Neuronal stem cell (in vitro differentiated cells): Measurements from ENCODE around the gene SPOCK1.

Source experiments
- DNase-seq: peaks from one replicate; pipeline ENCODE4 v3.0.0-alpha.2; 2013; ENCODE audit warnings: low spot score
- H2AFZ ChIP-seq: one replicate; pipeline ENCODE4 v1.6.1; 2013; ENCODE audit warnings: mild to moderate bottlenecking, low read length, inconsistent platforms
- H2AK5ac ChIP-seq: 2 replicates; pipeline ENCODE4 v1.6.1; 2013; ENCODE audit warnings: low read depth, mild to moderate bottlenecking, inconsistent platforms, low read length, moderate library complexity, mixed read lengths
- H2BK120ac ChIP-seq: 2 replicates; pipeline ENCODE4 v1.6.1; 2013; ENCODE audit warnings: low read depth, mild to moderate bottlenecking, inconsistent platforms, low read length, moderate library complexity, mixed read lengths
- H2BK12ac ChIP-seq: one replicate; pipeline ENCODE4 v1.6.1; 2013; ENCODE audit warnings: low read length, inconsistent platforms
- H2BK15ac ChIP-seq: 2 replicates; pipeline ENCODE4 v1.6.1; 2013; ENCODE audit warnings: mild to moderate bottlenecking, low read length, inconsistent platforms, mixed read lengths
- H2BK5ac ChIP-seq: one replicate; pipeline ENCODE4 v1.6.1; 2013; ENCODE audit warnings: inconsistent platforms, mild to moderate bottlenecking, low read length, moderate library complexity
- H3K14ac ChIP-seq: one replicate; pipeline ENCODE4 v1.6.1; 2013; ENCODE audit warnings: low read length, inconsistent platforms
- H3K18ac ChIP-seq: 2 replicates; pipeline ENCODE4 v1.6.1; 2013; ENCODE audit warnings: low read length, inconsistent platforms
- H3K23ac ChIP-seq: 2 replicates; pipeline ENCODE4 v1.6.1; 2013; ENCODE audit warnings: low read depth, mild to moderate bottlenecking, mixed read lengths, low read length, inconsistent platforms; ENCODE audit not compliant: poor library complexity
- H3K27ac ChIP-seq: replicated peaks from 3 replicates; pipeline ENCODE4 v1.5.1; 2013; ENCODE audit warnings: low read length, inconsistent platforms
- H3K27me3 ChIP-seq, 3 experiments: 2 replicates each; pipeline ENCODE4 v1.6.1; 2013; ENCODE audit warnings: low read length in 3 of 3, mild to moderate bottlenecking in 2 of 3, inconsistent platforms in 1 of 3, low read depth in 1 of 3, mixed read lengths in 1 of 3, moderate library complexity in 1 of 3; ENCODE audit not compliant: control insufficient read depth in 3 of 3, insufficient read depth in 3 of 3
- H3K36me3 ChIP-seq, 2 donors: replicated peaks in 1 of 2; 2 replicates each; pipeline ENCODE4 v1.6.1; 2013; ENCODE audit warnings: low read length in 2 of 2; ENCODE audit not compliant: control insufficient read depth in 2 of 2, insufficient read depth in 2 of 2
- H3K4ac ChIP-seq: 2 replicates; pipeline ENCODE4 v1.6.1; 2013; ENCODE audit warnings: inconsistent platforms, mild to moderate bottlenecking, low read length, moderate library complexity
- H3K4me1 ChIP-seq, 2 donors: 1 replicate in 1 of 2; 2 replicates in 1 of 2; pipeline ENCODE4 v1.6.1; 2013; ENCODE audit warnings: low read length in 2 of 2, low read depth in 1 of 2; ENCODE audit not compliant: control insufficient read depth in 2 of 2, insufficient read depth in 1 of 2
- H3K4me2 ChIP-seq: one replicate; pipeline ENCODE4 v1.6.1; 2013; ENCODE audit warnings: mild to moderate bottlenecking, low read length, inconsistent platforms; ENCODE audit not compliant: insufficient read depth, poor library complexity, severe bottlenecking
- H3K4me3 ChIP-seq, 2 donors: 2 replicates each; pipeline ENCODE4 v1.5.1; 2013; ENCODE audit warnings: low read length in 2 of 2, mild to moderate bottlenecking in 2 of 2, inconsistent platforms in 1 of 2, moderate library complexity in 1 of 2
- H3K79me1 ChIP-seq: one replicate; pipeline ENCODE4 v1.6.1; 2013; ENCODE audit warnings: low read depth, mild to moderate bottlenecking, inconsistent platforms, low read length, moderate library complexity
- H3K9ac ChIP-seq: one replicate; pipeline ENCODE4 v1.6.1; 2013; ENCODE audit warnings: mild to moderate bottlenecking, low read depth, low read length, inconsistent platforms; ENCODE audit not compliant: poor library complexity
- H3K9me3 ChIP-seq, 2 donors: replicated peaks in 1 of 2; 2 replicates each; pipeline versions ENCODE3 to v1.6.1; 2013; ENCODE audit warnings: low read length in 2 of 2, mild to moderate bottlenecking in 2 of 2, inconsistent platforms in 1 of 2, low read depth in 1 of 2, mixed read lengths in 1 of 2, moderate library complexity in 1 of 2; ENCODE audit not compliant: control insufficient read depth in 2 of 2, insufficient read depth in 1 of 2
- H4K8ac ChIP-seq: one replicate; pipeline ENCODE4 v1.6.1; 2013; ENCODE audit warnings: low read depth, mild to moderate bottlenecking, inconsistent platforms, low read length, moderate library complexity
- H4K91ac ChIP-seq: one replicate; pipeline ENCODE4 v1.6.1; 2013; ENCODE audit warnings: low read length, low read depth, mild to moderate bottlenecking, inconsistent platforms; ENCODE audit not compliant: poor library complexity
- WGBS, 2 donors: extraction: QIAGEN DNeasy Blood & Tissue Kit; methylation state at CpG; one replicate each; pipeline ENCODE4 v1.1.7; 2013; ENCODE audit warnings: missing lambda C conversion rate in 2 of 2, mixed read lengths in 1 of 2; ENCODE audit not compliant: insufficient read length in 2 of 2, insufficient replicate concordance in 1 of 2; ENCODE audit errors: extremely low coverage in 2 of 2; 5-methylcytosine and 5-hydroxymethylcytosine counted together

Gene SPOCK1

DNA sequence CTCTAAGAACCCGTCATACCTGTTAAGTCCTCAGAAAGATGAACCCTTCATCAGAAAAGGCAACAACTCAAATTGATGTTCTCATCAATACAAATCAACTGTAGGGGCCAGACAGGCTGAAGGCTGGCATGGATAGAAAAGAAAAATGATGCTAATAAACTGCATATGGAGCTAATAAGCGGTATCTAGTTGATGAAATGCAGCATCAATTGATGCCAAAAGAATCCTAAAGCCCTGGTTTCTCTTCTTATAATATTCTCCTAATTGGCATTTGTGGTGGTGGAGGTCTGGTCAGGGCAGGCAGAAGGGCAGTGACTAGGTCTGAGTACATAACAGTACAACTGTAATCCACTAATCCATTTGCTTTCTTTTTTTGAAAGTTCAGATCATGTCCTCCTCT is 322.5 kb downstream of the SPOCK1 start:
- Histone ChIP-seq H4K91ac (no peak overlapping the region), H3K79me1 (no peaks in the 10 kb centered on the region), H3K27ac (no peak overlapping the region), H2BK12ac (no peak overlapping the region), H3K9me3 (no peaks in the 10 kb centered on the region), H3K4ac (no peak overlapping the region), H2BK15ac (no peak overlapping the region), H3K4me1 (peaks cover 0 to 13% of the 10 kb centered on the region in 2 donors), H4K8ac (no peak overlapping the region), H3K18ac (no peak overlapping the region), H2AK5ac (no peak overlapping the region), H3K4me2 (no peak overlapping the region), H3K14ac (no peak overlapping the region), H3K9ac (no peak overlapping the region), H2BK120ac (no peak overlapping the region), H2BK5ac (no peak overlapping the region), H3K27me3 (no peaks in the 10 kb centered on the region), H2AFZ (no peak overlapping the region), H3K36me3 (no peaks in the 10 kb centered on the region), H3K4me3 (no peak overlapping the region), H3K23ac (no peak overlapping the region)
- no peak for DNase-seq
- no CpG with 5 or more reads among the region's 2 CpGs for WGBS, 2 donors

GRCh38 chr5:137176126-137176525 is 323.0 kb downstream of the SPOCK1 start:
- Histone ChIP-seq H2BK12ac (no peak overlapping the region), H4K91ac (no peak overlapping the region), H3K79me1 (no peaks in the 10 kb centered on the region), H3K36me3 (no peaks in the 10 kb centered on the region), H3K9ac (no peak overlapping the region), H3K27me3 (no peaks in the 10 kb centered on the region), H3K4ac (no peak overlapping the region), H3K4me2 (no peak overlapping the region), H3K4me3 (no peak overlapping the region), H2BK15ac (no peak overlapping the region), H2BK5ac (no peak overlapping the region), H4K8ac (no peak overlapping the region), H2AFZ (no peak overlapping the region), H3K9me3 (no peaks in the 10 kb centered on the region), H3K14ac (no peak overlapping the region), H2BK120ac (no peak overlapping the region), H3K18ac (no peak overlapping the region), H3K4me1 (peaks cover 0 to 13% of the 10 kb centered on the region in 2 donors), H2AK5ac (no peak overlapping the region), H3K27ac (no peak overlapping the region), H3K23ac (no peak overlapping the region)
- no peak for DNase-seq
- WGBS, 2 donors = no CpG with 5 or more reads among the region's 2 CpGs

DNA sequence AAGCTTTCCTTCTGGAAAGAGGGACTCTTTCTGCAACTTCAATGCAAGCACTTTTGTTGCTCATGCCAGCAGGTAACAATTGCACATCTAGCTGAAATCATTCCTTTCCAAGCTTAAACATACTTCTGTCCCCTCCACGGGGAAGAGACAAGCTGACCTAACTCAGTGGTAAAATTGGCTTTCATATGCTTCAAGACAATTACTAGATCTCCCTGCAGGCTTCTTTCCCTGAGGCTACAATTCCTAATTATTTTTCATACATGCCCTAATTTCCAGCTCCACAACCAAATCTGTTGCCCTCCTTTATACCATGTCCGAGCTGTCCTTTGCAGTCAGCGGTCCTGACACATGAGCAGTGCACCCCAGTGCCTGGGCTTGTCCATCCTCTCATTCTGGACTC is 324.9 kb downstream of the SPOCK1 start:
- Histone ChIP-seq H3K4me1 (peaks cover 0 to 5% of the 10 kb centered on the region in 2 donors), H3K36me3 (no peaks in the 10 kb centered on the region), H2BK15ac (no peak overlapping the region), H3K27me3 (no peaks in the 10 kb centered on the region), H2BK120ac (no peak overlapping the region), H4K91ac (no peak overlapping the region), H3K14ac (no peak overlapping the region), H2AFZ (no peak overlapping the region), H3K4me3 (no peak overlapping the region), H3K4ac (no peak overlapping the region), H3K23ac (no peak overlapping the region), H3K9me3 (no peaks in the 10 kb centered on the region), H2BK12ac (no peak overlapping the region), H3K18ac (no peak overlapping the region), H2AK5ac (no peak overlapping the region), H3K9ac (no peak overlapping the region), H3K79me1 (no peaks in the 10 kb centered on the region), H2BK5ac (no peak overlapping the region), H4K8ac (no peak overlapping the region), H3K27ac (no peak overlapping the region), H3K4me2 (no peak overlapping the region)
- DNase-seq = no peak
- no CpG with 5 or more reads among the region's 3 CpGs for WGBS, 2 donors

DNA sequence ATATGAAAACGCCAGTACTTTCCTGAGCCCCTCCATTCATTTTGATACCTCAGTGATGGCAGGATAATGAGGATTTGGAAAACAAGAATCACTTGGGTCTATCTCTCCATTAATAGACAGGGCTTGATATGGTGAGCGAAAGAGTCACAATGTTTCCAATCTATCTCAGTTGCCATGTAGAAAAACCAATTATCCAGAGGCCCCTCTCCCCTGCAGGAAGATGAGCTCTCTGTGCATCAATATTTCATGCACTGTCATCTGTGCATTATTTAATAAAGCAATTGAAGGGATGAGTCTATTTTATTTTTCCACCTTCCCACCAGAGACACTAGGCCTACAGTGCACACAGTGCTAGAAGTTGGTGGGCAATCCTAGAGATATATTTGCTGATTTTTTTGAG is 326.9 kb downstream of the SPOCK1 start:
- no peaks in the 10 kb centered on the region for H3K27me3 ChIP-seq
- no CpG with 5 or more reads among the region's 2 CpGs for WGBS, 2 donors

More for the DNA sequence above, 326.9 kb downstream of the SPOCK1 start:
- no peak overlapping the region for H2AK5ac ChIP-seq
- H3K79me1 ChIP-seq = no peaks in the 10 kb centered on the region
- H3K4me2 ChIP-seq = no peak overlapping the region
- H3K9ac ChIP-seq = no peak overlapping the region
- no peak overlapping the region for H3K27ac ChIP-seq
- H3K4me3 ChIP-seq = no peak overlapping the region
- DNase-seq = no peak
- no peaks in the 10 kb centered on the region for H3K36me3 ChIP-seq
- H3K23ac ChIP-seq = no peak overlapping the region
- H2AFZ ChIP-seq = no peak overlapping the region
- H3K4ac ChIP-seq = no peak overlapping the region
- no peak overlapping the region for H4K91ac ChIP-seq
- H2BK120ac ChIP-seq = no peak overlapping the region
- no peaks in the 10 kb centered on the region for H3K9me3 ChIP-seq
- no peak overlapping the region for H2BK5ac ChIP-seq
- no peak overlapping the region for H3K18ac ChIP-seq
- no peak overlapping the region for H2BK12ac ChIP-seq
- H2BK15ac ChIP-seq = no peak overlapping the region
- no peak overlapping the region for H4K8ac ChIP-seq
- H3K14ac ChIP-seq = no peak overlapping the region
- H3K4me1 ChIP-seq = no peaks in the 10 kb centered on the region
